GM18498 (cell line): Measurements from ENCODE around the gene SULT1C4.
A peak's percentile ranks its signal among the peaks of the same experiment; 100 is the strongest.

Source experiments
- ATAC-seq: cut with Tn5 transposase; IDR thresholded peaks from one replicate; pipeline ENCODE4 v1.9.1; 2021; ENCODE audit warnings: mild to moderate bottlenecking, moderate library complexity; ENCODE audit not compliant: unreplicated experiment

SULT1C4 gene

GRCh38 chr2:108369153-108369552 is 8.6 kb upstream of the SULT1C4 start:
- no peak for ATAC-seq

- no peak for ATAC-seq
Measured at GRCh38 chr2:108370080-108370479, 7.7 kb upstream of the SULT1C4 start.

GRCh38 chr2:108376774-108377173 is 980 bp upstream of the SULT1C4 start:
- ATAC-seq: no peak

- no peak for ATAC-seq
Measured at GRCh38 chr2:108377401-108377800, 353 bp upstream of the SULT1C4 start.

GRCh38 chr2:108378851-108379250 is 1.1 kb downstream of the SULT1C4 start:
- ATAC-seq: no peak

- no peak for ATAC-seq
Measured at GRCh38 chr2:108382196-108382595, 4.4 kb downstream of the SULT1C4 start.

GRCh38 chr2:108383146-108383830 is 5.5 kb downstream of the SULT1C4 start:
- ATAC-seq: no peak

- ATAC-seq: no peak
Measured at GRCh38 chr2:108384662-108385393, 7.1 kb downstream of the SULT1C4 start.

- peak; percentile 61 for ATAC-seq
Measured at GRCh38 chr2:108385411-108386071, 7.8 kb downstream of the SULT1C4 start.

- ATAC-seq: no peak
Measured at GRCh38 chr2:108388045-108388444, 10.3 kb downstream of the SULT1C4 start.

- no peak for ATAC-seq
Measured at GRCh38 chr2:108390340-108390739, 12.6 kb downstream of the SULT1C4 start.

GRCh38 chr2:108392029-108392428 is 14.3 kb downstream of the SULT1C4 start:
- ATAC-seq: no peak

- no peak for ATAC-seq
Measured at GRCh38 chr2:108393197-108393596, 15.4 kb downstream of the SULT1C4 start.

- ATAC-seq: no peak
Measured at GRCh38 chr2:108395155-108395554, 17.4 kb downstream of the SULT1C4 start.

- ATAC-seq: no peak
Measured at GRCh38 chr2:108396845-108397244, 19.1 kb downstream of the SULT1C4 start.

GRCh38 chr2:108399479-108399878 is 21.7 kb downstream of the SULT1C4 start:
- ATAC-seq: no peak

GRCh38 chr2:108401800-108402199 is 24.0 kb downstream of the SULT1C4 start:
- no peak for ATAC-seq

GRCh38 chr2:108403494-108403893 is 25.7 kb downstream of the SULT1C4 start:
- ATAC-seq: no peak

GRCh38 chr2:108404784-108405397 is 27.1 kb downstream of the SULT1C4 start:
- ATAC-seq: no peak

GRCh38 chr2:108407864-108408729 is 30.3 kb downstream of the SULT1C4 start:
- no peak for ATAC-seq

- ATAC-seq: no peak
Measured at GRCh38 chr2:108409768-108410167, 32.0 kb downstream of the SULT1C4 start.
